HepG2 (cell line): ENCODE data around the gene LGALS16. TPM values are rescaled to one million over a fixed set of nuclear protein-coding genes. Genes with fewer than 3 reads are reported as not detected.
A peak's percentile ranks its signal among the peaks of the same experiment; 100 is the strongest.

Experiments used
- ETS1 ChIP-seq: sonication (generic); formaldehyde crosslinking; IDR thresholded peaks from 2 replicates; pipeline ENCODE4 v1.4.0; 2020; ENCODE audit warnings: missing genetic modification reagents
- ETV5 ChIP-seq: IDR thresholded peaks from 2 replicates; pipeline ENCODE4 v1.6.1; 2018; ENCODE audit warnings: missing biosample characterization, missing genetic modification reagents, inconsistent platforms, borderline replicate concordance
- GATAD2A ChIP-seq: IDR thresholded peaks from 2 replicates; pipeline ENCODE4 v1.6.1; 2016
- KLF9 ChIP-seq: IDR thresholded peaks from 2 replicates; pipeline ENCODE4 v1.6.1; 2016; ENCODE audit warnings: low read depth
- MYNN ChIP-seq: sonication (generic); formaldehyde crosslinking; IDR thresholded peaks from 2 replicates; pipeline ENCODE4 v1.4.0; 2020; ENCODE audit warnings: mild to moderate bottlenecking, low read depth, missing genetic modification reagents
- NR2F6 ChIP-seq, 2 experiments: IDR thresholded peaks; 2 replicates each; pipeline ENCODE4 v1.6.1; 2016; ENCODE audit warnings: antibody characterized with exemption in 1 of 2, mild to moderate bottlenecking in 1 of 2
- TCF7L2 ChIP-seq: IDR thresholded peaks from 2 replicates; pipeline ENCODE4 v1.6.1; 2011; ENCODE audit warnings: mild to moderate bottlenecking, low read depth, low read length, moderate library complexity
- TEAD3 ChIP-seq: optimal IDR thresholded peaks from 2 replicates; pipeline ENCODE3; 2016; ENCODE audit warnings: borderline replicate concordance
- ZBTB34 ChIP-seq: sonication (generic); formaldehyde crosslinking; IDR thresholded peaks from 2 replicates; pipeline ENCODE4 v1.8.0; 2022; ENCODE audit warnings: mild to moderate bottlenecking, missing genetic modification reagents
- ZBTB8A ChIP-seq: sonication (generic); formaldehyde crosslinking; IDR thresholded peaks from 2 replicates; pipeline ENCODE4 v1.4.0; 2020; ENCODE audit warnings: mild to moderate bottlenecking, low read depth, missing genetic modification reagents, borderline replicate concordance
- ZNF256 ChIP-seq: sonication (generic); formaldehyde crosslinking; conservative IDR thresholded peaks from 2 replicates; pipeline ENCODE4 v1.4.0; 2020; ENCODE audit warnings: missing genetic modification reagents
- ZNF530 ChIP-seq: sonication (generic); formaldehyde crosslinking; IDR thresholded peaks from 2 replicates; pipeline ENCODE4 v1.5.0; 2020; ENCODE audit warnings: low read depth, mild to moderate bottlenecking, missing genetic modification reagents
- ZNF615 ChIP-seq: sonication (generic); formaldehyde crosslinking; IDR thresholded peaks from 2 replicates; pipeline ENCODE4 v1.5.0; 2020; ENCODE audit warnings: mild to moderate bottlenecking, missing genetic modification reagents, borderline replicate concordance
- ZNF710 ChIP-seq: sonication (generic); formaldehyde crosslinking; IDR thresholded peaks from 2 replicates; pipeline ENCODE4 v1.5.0; 2020; ENCODE audit warnings: mild to moderate bottlenecking, missing genetic modification reagents, borderline replicate concordance
- ZSCAN21 ChIP-seq: sonication (generic); formaldehyde crosslinking; IDR thresholded peaks from 2 replicates; pipeline ENCODE4 v1.8.0; 2022; ENCODE audit warnings: mild to moderate bottlenecking, missing genetic modification reagents, moderate library complexity, borderline replicate concordance
- polyA plus RNA-seq, 8 experiments: library from polyadenylated mRNA; depleted of rRNA in 3 of 8; stranded (reverse) in 7 of 8; unstranded in 1 of 8; fragments of >200 nt; fragmentation: Illumina TruSeq in 4 of 8; extraction: Trizol in 4 of 8; gene quantifications; 2 replicates each; pipeline versions ENCODE4 v1.2.1 to v1.2.3, GENCODE V29; 2011 to 2016; ENCODE audit warnings: low read depth in 4 of 8, missing spikeins in 1 of 8, mixed read lengths in 1 of 8; ENCODE audit not compliant: insufficient read depth in 1 of 8
- total RNA-seq, 5 experiments: library from RNA; depleted of rRNA; stranded (reverse); fragments of >200 nt; fragmentation: Illumina TruSeq; extraction: Trizol; gene quantifications; 2 replicates each; pipeline ENCODE4 v1.2.3, GENCODE V29; 2016; ENCODE audit warnings: low read depth in 1 of 5
- TF ChIP-seq, protein P1 (sequence below): IDR thresholded peaks from 2 replicates; pipeline ENCODE4 v1.6.1; 2016; ENCODE audit warnings: low read depth, borderline replicate concordance
- TF ChIP-seq, protein P2 (sequence below): sonication (generic); formaldehyde crosslinking; IDR thresholded peaks from 2 replicates; pipeline ENCODE4 v1.5.1; 2020; ENCODE audit warnings: mild to moderate bottlenecking, missing genetic modification reagents, borderline replicate concordance

LGALS16 gene
- total and polyA plus RNA-seq, 2 of the 13 experiments (the other 11 are each of a cell fraction or from before 2014, with no cell fraction given): not detected

DNA sequence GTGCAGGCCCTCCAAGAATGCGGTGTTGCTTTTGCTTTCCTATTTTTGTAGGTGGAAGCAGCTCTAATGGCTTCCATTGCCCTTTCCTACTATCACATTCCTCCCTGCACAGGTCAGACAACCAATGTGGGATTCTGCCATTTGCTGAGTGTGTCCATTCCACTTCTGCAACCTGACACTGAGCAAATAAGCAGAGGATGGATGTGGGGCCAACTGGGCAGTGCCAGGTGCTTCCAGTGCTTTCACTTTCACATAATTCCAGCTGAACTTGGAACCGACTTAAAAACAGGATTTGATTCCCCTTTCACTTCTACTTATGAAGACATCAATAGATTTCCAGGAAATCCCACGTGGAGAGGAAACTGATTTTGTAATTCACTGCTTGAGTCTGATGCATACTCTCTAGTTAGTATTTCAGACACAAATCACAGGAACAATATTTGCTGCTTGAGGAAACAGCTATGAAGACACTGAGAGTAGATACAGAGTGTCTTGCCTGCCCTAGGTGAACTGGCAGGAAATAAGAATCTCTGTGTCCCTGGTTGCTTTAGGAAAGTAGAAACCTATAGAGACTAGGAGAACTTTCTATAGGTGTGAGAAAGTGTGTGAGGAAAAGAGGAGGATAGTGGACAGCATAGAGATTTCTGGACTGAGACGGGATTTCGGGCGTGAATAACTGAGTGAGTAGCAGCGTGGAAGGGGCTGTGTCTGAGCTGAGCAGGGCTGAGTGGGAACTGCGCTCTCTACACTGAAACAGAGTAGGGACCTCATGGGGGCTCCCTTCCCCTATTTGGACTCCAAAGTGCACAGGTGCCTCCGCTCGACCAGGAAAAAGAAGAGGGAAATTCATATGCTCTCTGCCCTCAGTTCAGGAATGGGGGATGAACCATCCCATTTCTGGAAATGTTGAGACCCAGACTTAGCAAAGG is 22.5 kb downstream of the LGALS16 start (continued):
- TF ChIP-seq GATAD2A (CRISPR knock-in tag) (peak; percentile 40; the same call in 1 of the 2 replicates), NR2F6 (IDR thresholded peaks at IDR 0.05) (no peak), NR2F6 (CRISPR knock-in tag; IDR thresholded peaks at IDR 0.05) (0 out of 2 replicates have a peak, but pooled peaks have one; percentile 24), TEAD3 (peak; percentile 88), ZNF530 (CRISPR knock-in tag) (no peak), ZSCAN21 (CRISPR knock-in tag) (no peak), ZBTB8A (no peak), ETS1 (CRISPR knock-in tag) (no peak), ZNF710 (CRISPR knock-in tag) (no peak), ZNF615 (CRISPR knock-in tag) (no peak), MYNN (CRISPR knock-in tag) (no peak), KLF9 (CRISPR knock-in tag) (no peak), ETV5 (CRISPR knock-in tag) (no peak), ZBTB34 (CRISPR knock-in tag) (no peak), TCF7L2 (no peak), ZNF256 (CRISPR knock-in tag) (no peak)
- TF ChIP-seq, protein P1, sequence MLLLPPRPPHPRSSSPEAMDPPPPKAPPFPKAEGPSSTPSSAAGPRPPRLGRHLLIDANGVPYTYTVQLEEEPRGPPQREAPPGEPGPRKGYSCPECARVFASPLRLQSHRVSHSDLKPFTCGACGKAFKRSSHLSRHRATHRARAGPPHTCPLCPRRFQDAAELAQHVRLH (CRISPR knock-in tag): no peak
- TF ChIP-seq, protein P2, sequence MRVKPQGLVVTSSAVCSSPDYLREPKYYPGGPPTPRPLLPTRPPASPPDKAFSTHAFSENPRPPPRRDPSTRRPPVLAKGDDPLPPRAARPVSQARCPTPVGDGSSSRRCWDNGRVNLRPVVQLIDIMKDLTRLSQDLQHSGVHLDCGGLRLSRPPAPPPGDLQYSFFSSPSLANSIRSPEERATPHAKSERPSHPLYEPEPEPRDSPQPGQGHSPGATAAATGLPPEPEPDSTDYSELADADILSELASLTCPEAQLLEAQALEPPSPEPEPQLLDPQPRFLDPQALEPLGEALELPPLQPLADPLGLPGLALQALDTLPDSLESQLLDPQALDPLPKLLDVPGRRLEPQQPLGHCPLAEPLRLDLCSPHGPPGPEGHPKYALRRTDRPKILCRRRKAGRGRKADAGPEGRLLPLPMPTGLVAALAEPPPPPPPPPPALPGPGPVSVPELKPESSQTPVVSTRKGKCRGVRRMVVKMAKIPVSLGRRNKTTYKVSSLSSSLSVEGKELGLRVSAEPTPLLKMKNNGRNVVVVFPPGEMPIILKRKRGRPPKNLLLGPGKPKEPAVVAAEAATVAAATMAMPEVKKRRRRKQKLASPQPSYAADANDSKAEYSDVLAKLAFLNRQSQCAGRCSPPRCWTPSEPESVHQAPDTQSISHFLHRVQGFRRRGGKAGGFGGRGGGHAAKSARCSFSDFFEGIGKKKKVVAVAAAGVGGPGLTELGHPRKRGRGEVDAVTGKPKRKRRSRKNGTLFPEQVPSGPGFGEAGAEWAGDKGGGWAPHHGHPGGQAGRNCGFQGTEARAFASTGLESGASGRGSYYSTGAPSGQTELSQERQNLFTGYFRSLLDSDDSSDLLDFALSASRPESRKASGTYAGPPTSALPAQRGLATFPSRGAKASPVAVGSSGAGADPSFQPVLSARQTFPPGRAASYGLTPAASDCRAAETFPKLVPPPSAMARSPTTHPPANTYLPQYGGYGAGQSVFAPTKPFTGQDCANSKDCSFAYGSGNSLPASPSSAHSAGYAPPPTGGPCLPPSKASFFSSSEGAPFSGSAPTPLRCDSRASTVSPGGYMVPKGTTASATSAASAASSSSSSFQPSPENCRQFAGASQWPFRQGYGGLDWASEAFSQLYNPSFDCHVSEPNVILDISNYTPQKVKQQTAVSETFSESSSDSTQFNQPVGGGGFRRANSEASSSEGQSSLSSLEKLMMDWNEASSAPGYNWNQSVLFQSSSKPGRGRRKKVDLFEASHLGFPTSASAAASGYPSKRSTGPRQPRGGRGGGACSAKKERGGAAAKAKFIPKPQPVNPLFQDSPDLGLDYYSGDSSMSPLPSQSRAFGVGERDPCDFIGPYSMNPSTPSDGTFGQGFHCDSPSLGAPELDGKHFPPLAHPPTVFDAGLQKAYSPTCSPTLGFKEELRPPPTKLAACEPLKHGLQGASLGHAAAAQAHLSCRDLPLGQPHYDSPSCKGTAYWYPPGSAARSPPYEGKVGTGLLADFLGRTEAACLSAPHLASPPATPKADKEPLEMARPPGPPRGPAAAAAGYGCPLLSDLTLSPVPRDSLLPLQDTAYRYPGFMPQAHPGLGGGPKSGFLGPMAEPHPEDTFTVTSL (CRISPR knock-in tag): no peak
